Lower leg skin (tissue), 3 donors: ENCODE measurements around the gene SCIN.

Experiments used
- CTCF ChIP-seq, 3 donors: fragments of 450-650 bp; IDR thresholded peaks; one replicate each; pipeline ENCODE4 v1.5.1; 2016; ENCODE audit warnings: antibody characterized with exemption in 3 of 3, mild to moderate bottlenecking in 3 of 3, moderate library complexity in 2 of 3
- POLR2A ChIP-seq, 2 donors: fragments of 450-650 bp; IDR thresholded peaks; one replicate each; pipeline ENCODE4 v1.6.1; 2016 to 2017; ENCODE audit warnings: antibody characterized with exemption in 2 of 2, mild to moderate bottlenecking in 1 of 2, moderate library complexity in 1 of 2

- TF ChIP-seq CTCF (IDR thresholded peaks at IDR 0.05), result no peak
- no peak for TF ChIP-seq POLR2A (IDR thresholded peaks at IDR 0.05)
Measured at GRCh38 chr7:12686891-12687717, 116.6 kb downstream of the SCIN start, which contains the start of gene ARL4A.
